Mucosa of descending colon (tissue), 3 donors: ENCODE results near the gene MTUS2. TPM values are rescaled to one million over a fixed set of nuclear protein-coding genes. Genes with fewer than 3 reads are reported as not detected.
A peak's percentile ranks its signal among the peaks of the same experiment; 100 is the strongest.

Experiments used
- ATAC-seq: fragments of 200-7000 bp; cut with Tn5 transposase; one replicate; pipeline ENCODE4 v1.9.1; 2020; ENCODE audit warnings: mild to moderate bottlenecking, moderate library complexity
- DNase-seq, 3 donors: peaks; one replicate each; pipeline ENCODE4 v3.0.0-alpha.2; 2020
- H3K36me3 ChIP-seq: fragments of 200-600 bp; one replicate; pipeline ENCODE4 v1.8.0; 2021; ENCODE audit warnings: low read depth, mild to moderate bottlenecking
- H3K4me1 ChIP-seq: fragments of 200-600 bp; one replicate; pipeline ENCODE4 v1.8.0; 2021; ENCODE audit warnings: low read depth, mild to moderate bottlenecking
- H3K4me3 ChIP-seq: fragments of 200-600 bp; one replicate; pipeline ENCODE4 v1.8.0; 2021; ENCODE audit warnings: mild to moderate bottlenecking
- H3K9me3 ChIP-seq: fragments of 200-600 bp; one replicate; pipeline ENCODE4 v1.8.0; 2021; ENCODE audit warnings: mild to moderate bottlenecking
- CTCF ChIP-seq: fragments of 200-600 bp; IDR thresholded peaks from one replicate; pipeline ENCODE4 v1.8.0; 2022; ENCODE audit warnings: antibody characterized with exemption, mild to moderate bottlenecking
- intact Hi-C, 2 donors: fragments of 100-400 bp; cut with DNase I in 1 of 2; cut with micrococcal nuclease in 1 of 2; formaldehyde crosslinking; loops; one replicate each; pipeline versions ENCODE4 v1.11.0 to v1.11.1; 2022; cut with DNase I, micrococcal nuclease
- total RNA-seq, 3 donors: library from RNA; stranded (reverse); fragmentation: NEBNext Ultra II Directional in 2 of 3; extraction: Animal tissue kit (Norgen Biotek cat#: 25700) in 2 of 3; gene quantifications; one replicate each; pipeline versions ENCODE4 v1.2.1 to v1.2.4, GENCODE V29; 2021 to 2023
- donor health status: DM: no; HTN: no; CAD: no; lungs with moderate emphysema.
- donor health status: DM: no; HTN: no; CAD: no.
- donor health status: DM: no; HTN: yes; CAD: no.

The MTUS2 gene
- total RNA-seq, 3 donors from 2014 or later = 0.09 to 0.85 (median 0.60) TPM

- Histone ChIP-seq H3K9me3 (no peaks in the 10 kb centered on the region), H3K36me3 (no peaks in the 10 kb centered on the region), H3K4me1 (peaks cover 5% of the 10 kb centered on the region), H3K4me3 (no peak overlapping the region)
- no peak for TF ChIP-seq CTCF
- intact Hi-C loops = no loop called here
- DNase-seq = no peak
- ATAC-seq = peak; percentile 52
These were observed 659.8 kb downstream of the MTUS2 start for GRCh38 chr13:29479716-29480492.

GRCh38 chr13:29480893-29481525, 660.9 kb downstream of the MTUS2 start:
- ATAC-seq = no peak
- intact Hi-C loops = no loop called here

GRCh38 chr13:29481603-29482002, 661.5 kb downstream of the MTUS2 start:
- Histone ChIP-seq H3K4me3 (no peak overlapping the region), H3K9me3 (no peaks in the 10 kb centered on the region), H3K4me1 (peaks cover 5% of the 10 kb centered on the region), H3K36me3 (no peaks in the 10 kb centered on the region)
- DNase-seq (no peak), ATAC-seq (peak; percentile 62)
- no peak for TF ChIP-seq CTCF
- intact Hi-C loops = no loop called here

More at GRCh38 chr13:29480893-29481525, 660.9 kb downstream of the MTUS2 start:
- Histone ChIP-seq H3K36me3 (no peaks in the 10 kb centered on the region), H3K9me3 (no peaks in the 10 kb centered on the region), H3K4me1 (peaks cover 5% of the 10 kb centered on the region), H3K4me3 (no peak overlapping the region)
- no peak for TF ChIP-seq CTCF
- DNase-seq = no peak

- peak; percentile 35 for ATAC-seq
- no peak for DNase-seq
- no peak overlapping the region for H3K4me3 ChIP-seq
- H3K9me3 ChIP-seq = no peaks in the 10 kb centered on the region
- peaks cover 5% of the 10 kb centered on the region for H3K4me1 ChIP-seq
- intact Hi-C loops = no loop called here
- TF ChIP-seq CTCF = no peak
- H3K36me3 ChIP-seq = no peaks in the 10 kb centered on the region
These were observed 662.4 kb downstream of the MTUS2 start for GRCh38 chr13:29482504-29482903.

DNA sequence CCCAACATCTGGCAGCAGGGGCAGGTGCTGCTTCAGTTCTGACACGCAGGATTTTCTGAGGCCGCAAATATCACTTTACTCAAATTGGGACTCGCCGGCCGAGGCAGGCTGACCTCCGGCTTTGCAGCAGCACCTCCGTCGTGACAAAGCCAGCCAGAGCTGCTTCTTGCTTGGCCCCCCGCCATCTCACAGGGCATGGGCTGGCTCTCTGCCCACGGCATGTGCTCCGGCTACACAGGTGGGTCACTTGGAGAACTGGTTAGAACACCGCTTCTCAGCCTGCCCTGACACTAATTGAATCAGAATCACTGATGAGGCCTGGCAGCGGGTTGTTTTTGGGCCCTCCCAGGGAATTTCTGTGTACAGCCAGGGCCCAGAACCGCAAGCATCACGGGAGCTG, 663.1 kb downstream of the MTUS2 start:
- Histone ChIP-seq H3K4me1 (peaks cover 5% of the 10 kb centered on the region), H3K9me3 (no peaks in the 10 kb centered on the region), H3K36me3 (no peaks in the 10 kb centered on the region), H3K4me3 (no peak overlapping the region)
- DNase-seq (no peak), ATAC-seq (no peak)
- TF ChIP-seq CTCF = no peak
- intact Hi-C loops = no loop called here
